GM12878 (cell line): ENCODE results near the gene USP17L30. TPM values are rescaled to one million over a fixed set of nuclear protein-coding genes. Genes with fewer than 3 reads are reported as not detected.
"Not testable (repeated sequence)": the region's sequence is repeated elsewhere in the genome, so short reads cannot be mapped to it uniquely, and the experiment has no call there.

ENCODE experiments used
- ATAC-seq: fragments of 200-7000 bp; cut with Tn5 transposase; 3 replicates; pipeline ENCODE4 v1.9.1; 2020; ENCODE audit warnings: mild to moderate bottlenecking, moderate library complexity
- BruUV-seq: library from RNA; stranded (reverse); fragments of 400-500 nt; replicated peaks from 2 replicates; lab custom pipeline; 2021; lab: Mats Ljungman, UMichigan
- CTCF ChIA-PET: fragments of 300-600 bp; sonication (Branson Sonifier 250); formaldehyde crosslinking; extraction: SDS; loops from one replicate; lab custom pipeline; 2021; ENCODE audit warnings: inconsistent platforms; lab: Yijun Ruan, JAX
- POLR2A ChIA-PET: fragments of 350-600 bp; formaldehyde crosslinking; extraction: SDS; loops from one replicate; lab custom pipeline; 2021; ENCODE audit warnings: inconsistent platforms; lab: Charles Lee
- RAD21 ChIA-PET: fragments of 300-600 bp; sonication (Branson Sonifier 250); formaldehyde crosslinking; loops from one replicate; lab custom pipeline; 2023; ENCODE audit warnings: antibody characterized with exemption; ENCODE audit not compliant: unreplicated experiment; lab: Charles Lee
- SMC1A ChIA-PET: fragments of 300-600 bp; sonication (Branson Sonifier 250); formaldehyde crosslinking; loops from one replicate; lab custom pipeline; 2023; ENCODE audit not compliant: unreplicated experiment, uncharacterized antibody; lab: Charles Lee
- DNase-seq: peaks from one replicate; pipeline ENCODE4 v3.0.0-alpha.2; 2011; ENCODE audit warnings: low read depth, low spot score
- FAIRE-seq: peaks from 3 replicates; lab custom pipeline; 2011; peaks lifted over from hg19 to GRCh38; lab: Jason Lieb, UNC
- H2AFZ ChIP-seq: 2 replicates; pipeline ENCODE4 v1.6.0; 2011; ENCODE audit warnings: low read depth, low read length, control low read depth; ENCODE audit not compliant: control insufficient read depth
- H3K27ac ChIP-seq: 2 replicates; pipeline ENCODE4 v1.5.1; 2011; ENCODE audit warnings: control low read depth; ENCODE audit not compliant: control insufficient read depth, insufficient read depth
- H3K27me3 ChIP-seq, 2 experiments: replicated peaks in 1 of 2; 2 replicates each; pipeline versions ENCODE4 v1.6.0 to v1.6.1; 2011; ENCODE audit warnings: low read length in 1 of 2; ENCODE audit not compliant: control insufficient read depth in 2 of 2, insufficient read depth in 2 of 2
- H3K36me3 ChIP-seq, 2 experiments: 2 replicates each; pipeline ENCODE4 v1.5.1; 2011; ENCODE audit warnings: low read length in 1 of 2; ENCODE audit not compliant: control insufficient read depth in 2 of 2, insufficient read depth in 2 of 2
- H3K4me1 ChIP-seq: 2 replicates; pipeline ENCODE4 v1.6.1; 2011; ENCODE audit warnings: mild to moderate bottlenecking, low read length, moderate library complexity, mixed read lengths; ENCODE audit not compliant: control insufficient read depth, insufficient read depth
- H3K4me2 ChIP-seq: 2 replicates; pipeline ENCODE4 v1.6.0; 2011; ENCODE audit warnings: control low read depth; ENCODE audit not compliant: control insufficient read depth, insufficient read depth
- H3K4me3 ChIP-seq: fragments of 200-600 bp; sonication (generic); 2 replicates; pipeline ENCODE4 v1.5.1; 2016
- H3K79me2 ChIP-seq: 2 replicates; pipeline ENCODE4 v1.6.0; 2011; ENCODE audit warnings: low read length; ENCODE audit not compliant: control insufficient read depth, insufficient read depth
- H3K9ac ChIP-seq: 2 replicates; pipeline ENCODE4 v1.8.0; 2011; ENCODE audit warnings: low read length, control low read depth, mixed read lengths; ENCODE audit not compliant: control insufficient read depth, insufficient read depth
- H3K9me3 ChIP-seq: replicated peaks from 3 replicates; pipeline ENCODE4 v1.5.1; 2011; ENCODE audit warnings: mild to moderate bottlenecking, low read length; ENCODE audit not compliant: control insufficient read depth, insufficient read depth
- H4K20me1 ChIP-seq: 2 replicates; pipeline ENCODE4 v1.6.0; 2011; ENCODE audit not compliant: control insufficient read depth, insufficient read depth
- PML ChIP-seq: IDR thresholded peaks from 2 replicates; pipeline ENCODE4 v1.6.1; 2012; ENCODE audit warnings: low read length, inconsistent platforms
- WGBS: methylation state at CpG from one replicate; pipeline ENCODE4 v1.1.6; 2016; ENCODE audit warnings: low lambda C conversion rate; ENCODE audit not compliant: insufficient replicate concordance, insufficient coverage; ENCODE audit errors: missing lambda C conversion rate; 5-methylcytosine and 5-hydroxymethylcytosine counted together
- in situ Hi-C: fragments of 300-500 bp; cut with MboI; formaldehyde crosslinking; loops from 9 replicates; pipeline ENCODE4 v1.14.3; 2018; ENCODE audit warnings: mixed read lengths
- intact Hi-C: fragments of 100-400 bp; cut with micrococcal nuclease; formaldehyde crosslinking; loops from one replicate; pipeline ENCODE4 v1.14.2; 2022; ENCODE audit not compliant: unreplicated experiment
- polyA plus RNA-seq, 11 experiments: library from polyadenylated mRNA; depleted of rRNA in 4 of 11; unstranded in 6 of 11; stranded (reverse) in 5 of 11; fragments of >200 nt; fragmentation: Nextera tagmentation in 4 of 11; fragmentation: Illumina TruSeq in 1 of 11; extraction: Ambion mirVana in 4 of 11; extraction: Trizol in 1 of 11; gene quantifications; 1 replicate in 1 of 11; 2 replicates in 10 of 11; pipeline versions ENCODE4 v1.2.1 to v1.2.3, GENCODE V29; 2011 to 2016; ENCODE audit warnings: inconsistent platforms in 2 of 11, missing spikeins in 2 of 11, low read depth in 1 of 11
- small RNA-seq: library from RNA; depleted of rRNA; stranded (forward); fragments of <200 nt; gene quantifications from one replicate; pipeline ENCODE3, GENCODE V24; 2014
- total RNA-seq, 4 experiments: library from RNA; depleted of rRNA in 3 of 4; stranded (reverse); fragments of >200 nt in 3 of 4; fragmentation: Illumina TruSeq in 1 of 4; extraction: Trizol in 1 of 4; gene quantifications; 2 replicates each; pipeline versions ENCODE4 v1.2.1 to v1.2.3, GENCODE V29; 2013 to 2021

Gene USP17L30
- total and polyA plus RNA-seq, 10 of the 15 experiments (the other 5 are each of a cell fraction or from before 2014, with no cell fraction given) = not detected

DNA sequence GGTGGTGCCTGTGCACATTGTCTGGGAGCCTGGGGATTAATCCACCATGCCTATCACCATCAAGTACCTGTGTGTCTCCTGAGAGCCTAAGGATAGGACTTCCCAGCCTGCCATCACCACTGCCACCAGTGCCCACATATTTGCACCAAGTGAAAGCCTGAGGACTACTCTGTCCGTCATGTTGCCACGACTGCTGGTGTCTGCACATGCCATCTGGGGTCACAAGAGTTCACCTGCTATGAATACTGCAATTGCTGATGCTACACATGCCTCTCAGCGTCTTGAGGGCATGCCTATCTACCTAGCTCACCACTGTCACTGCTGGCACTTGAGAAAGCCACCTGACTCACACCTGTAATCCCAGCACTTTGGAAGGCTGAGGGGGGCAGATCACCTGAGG, 43.6 kb downstream of the USP17L30 start:
- 2% methylated on average over 3 of the region's 3 CpGs for WGBS

DNA sequence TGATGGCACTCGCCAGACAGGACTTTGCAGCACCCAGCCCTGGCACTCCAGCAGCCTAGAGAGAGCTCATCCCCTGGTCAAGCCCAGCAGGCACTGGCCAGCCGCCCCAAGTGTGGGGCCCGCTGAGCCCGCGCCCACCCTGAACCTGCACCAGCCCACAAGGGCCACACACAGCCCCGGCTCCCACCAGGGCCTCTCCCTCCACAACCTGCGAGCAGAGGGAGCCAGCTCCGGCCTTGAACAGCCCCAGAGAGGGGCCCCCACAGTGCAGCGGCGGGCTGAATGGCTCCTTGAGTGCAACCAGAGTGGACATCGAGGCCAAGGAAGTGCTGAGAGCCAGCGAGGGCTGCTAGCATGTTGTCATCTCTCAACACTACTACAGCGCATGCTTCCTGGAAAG, 46.9 kb downstream of the USP17L30 start:
- no peaks in the 10 kb centered on the region for H3K79me2 ChIP-seq
- ChIA-PET RAD21 (no interaction called here), SMC1A (no interaction called here), POLR2A (no interaction called here)
- H3K4me3 ChIP-seq = no peak overlapping the region
- no peak overlapping the region for H3K27ac ChIP-seq
- no peaks in the 10 kb centered on the region for H3K9me3 ChIP-seq
- FAIRE-seq (no peak), ATAC-seq (no peak), DNase-seq (no peak)
- WGBS = 48% methylated on average over 13 of the region's 13 CpGs
- H3K36me3 ChIP-seq = no peaks in the 10 kb centered on the region
- intact Hi-C loops = no loop called here
- H3K27me3 ChIP-seq = no peaks in the 10 kb centered on the region
- BruUV-seq = no TSS peak
- H2AFZ ChIP-seq = no peak overlapping the region
- H3K9ac ChIP-seq = no peak overlapping the region
- no peak overlapping the region for H3K4me2 ChIP-seq
- no peaks in the 10 kb centered on the region for H4K20me1 ChIP-seq
- TF ChIP-seq PML = no peak
- TF ChIP-seq, all 136 proteins: peak for 0
- in situ Hi-C loops = no loop called here
- no peaks in the 10 kb centered on the region for H3K4me1 ChIP-seq
- CTCF ChIA-PET = no interaction called here

More for the DNA sequence above, 43.6 kb downstream of the USP17L30 start:
- H3K4me2 ChIP-seq, H3K4me3 ChIP-seq, SMC1A ChIA-PET, DNase-seq, H4K20me1 ChIP-seq, ATAC-seq, H3K27me3 ChIP-seq, H3K27ac ChIP-seq, CTCF ChIA-PET, H2AFZ ChIP-seq, RAD21 ChIA-PET, FAIRE-seq, H3K4me1 ChIP-seq, in situ Hi-C loops, intact Hi-C loops, H3K36me3 ChIP-seq, POLR2A ChIA-PET, H3K9me3 ChIP-seq, BruUV-seq, H3K9ac ChIP-seq, H3K79me2 ChIP-seq: not testable (repeated sequence)

Small RNAs within 50 kb of the gene (small RNA-seq; reads per million reads assigned to genes)
- not detected for gene RNA5SP153

Other genes with a start within 250 kb of the USP17L30 start
Only the 7 nearest of the 20 such genes appear.
- not detected in 2 replicates for gene USP17L24, start 38.0 kb upstream of the USP17L30 start, total RNA-seq (2014; rRNA removed)
- gene USP17L24, start 38.0 kb upstream of the USP17L30 start, total RNA-seq (2014; rRNA removed; fragmentation: Illumina TruSeq; extraction: Trizol) = not detected in 2 replicates
- not detected in 2 replicates for gene USP17L24, start 38.0 kb upstream of the USP17L30 start, total RNA-seq (2021)
- not detected in 2 replicates for gene USP17L24, start 38.0 kb upstream of the USP17L30 start, polyA plus RNA-seq (2011; rRNA removed)
- gene USP17L24, start 38.0 kb upstream of the USP17L30 start, polyA plus RNA-seq (2014; fragmentation: Illumina TruSeq; extraction: Trizol) = not detected in 2 replicates
- gene USP17L24, start 38.0 kb upstream of the USP17L30 start, polyA plus RNA-seq (2014; fragmentation: Nextera tagmentation; extraction: Ambion mirVana) = not detected
- not detected in 2 replicates for gene USP17L24, start 38.0 kb upstream of the USP17L30 start, polyA plus RNA-seq (2014; rRNA removed)
- not detected for gene USP17L24, start 38.0 kb upstream of the USP17L30 start, polyA plus RNA-seq (2016; fragmentation: Nextera tagmentation; extraction: Ambion mirVana)
- gene USP17L25, start 33.2 kb upstream of the USP17L30 start, total RNA-seq (2014; rRNA removed) = not detected in 2 replicates
- gene USP17L25, start 33.2 kb upstream of the USP17L30 start, total RNA-seq (2014; rRNA removed; fragmentation: Illumina TruSeq; extraction: Trizol) = not detected in 2 replicates
- gene USP17L25, start 33.2 kb upstream of the USP17L30 start, total RNA-seq (2021) = not detected in 2 replicates
- gene USP17L25, start 33.2 kb upstream of the USP17L30 start, polyA plus RNA-seq (2011; rRNA removed) = not detected in 2 replicates
- not detected in 2 replicates for gene USP17L25, start 33.2 kb upstream of the USP17L30 start, polyA plus RNA-seq (2014; fragmentation: Illumina TruSeq; extraction: Trizol)
- gene USP17L25, start 33.2 kb upstream of the USP17L30 start, polyA plus RNA-seq (2014; fragmentation: Nextera tagmentation; extraction: Ambion mirVana) = not detected
- not detected in 2 replicates for gene USP17L25, start 33.2 kb upstream of the USP17L30 start, polyA plus RNA-seq (2014; rRNA removed)
- gene USP17L25, start 33.2 kb upstream of the USP17L30 start, polyA plus RNA-seq (2016; fragmentation: Nextera tagmentation; extraction: Ambion mirVana) = not detected
- not detected in 2 replicates for gene USP17L26, start 28.5 kb upstream of the USP17L30 start, total RNA-seq (2014; rRNA removed)
- gene USP17L26, start 28.5 kb upstream of the USP17L30 start, total RNA-seq (2014; rRNA removed; fragmentation: Illumina TruSeq; extraction: Trizol) = not detected in 2 replicates
- gene USP17L26, start 28.5 kb upstream of the USP17L30 start, total RNA-seq (2021) = not detected in 2 replicates
- not detected in 2 replicates for gene USP17L26, start 28.5 kb upstream of the USP17L30 start, polyA plus RNA-seq (2011; rRNA removed)
- gene USP17L26, start 28.5 kb upstream of the USP17L30 start, polyA plus RNA-seq (2014; fragmentation: Illumina TruSeq; extraction: Trizol) = not detected in 2 replicates
- not detected for gene USP17L26, start 28.5 kb upstream of the USP17L30 start, polyA plus RNA-seq (2014; fragmentation: Nextera tagmentation; extraction: Ambion mirVana)
- gene USP17L26, start 28.5 kb upstream of the USP17L30 start, polyA plus RNA-seq (2014; rRNA removed) = not detected in 2 replicates
- gene USP17L26, start 28.5 kb upstream of the USP17L30 start, polyA plus RNA-seq (2016; fragmentation: Nextera tagmentation; extraction: Ambion mirVana) = not detected
- gene USP17L5, start 23.7 kb upstream of the USP17L30 start, total RNA-seq (2014; rRNA removed) = not detected in 2 replicates
- not detected in 2 replicates for gene USP17L5, start 23.7 kb upstream of the USP17L30 start, total RNA-seq (2014; rRNA removed; fragmentation: Illumina TruSeq; extraction: Trizol)
- gene USP17L5, start 23.7 kb upstream of the USP17L30 start, total RNA-seq (2021) = not detected in 2 replicates
- gene USP17L5, start 23.7 kb upstream of the USP17L30 start, polyA plus RNA-seq (2011; rRNA removed) = not detected in 2 replicates
- gene USP17L5, start 23.7 kb upstream of the USP17L30 start, polyA plus RNA-seq (2014; fragmentation: Illumina TruSeq; extraction: Trizol) = not detected in 2 replicates
- gene USP17L5, start 23.7 kb upstream of the USP17L30 start, polyA plus RNA-seq (2014; fragmentation: Nextera tagmentation; extraction: Ambion mirVana) = not detected
- not detected in 2 replicates for gene USP17L5, start 23.7 kb upstream of the USP17L30 start, polyA plus RNA-seq (2014; rRNA removed)
- not detected for gene USP17L5, start 23.7 kb upstream of the USP17L30 start, polyA plus RNA-seq (2016; fragmentation: Nextera tagmentation; extraction: Ambion mirVana)
- gene USP17L27, start 19.0 kb upstream of the USP17L30 start, total RNA-seq (2014; rRNA removed) = not detected in 2 replicates
- not detected in 2 replicates for gene USP17L27, start 19.0 kb upstream of the USP17L30 start, total RNA-seq (2014; rRNA removed; fragmentation: Illumina TruSeq; extraction: Trizol)
- gene USP17L27, start 19.0 kb upstream of the USP17L30 start, total RNA-seq (2021) = not detected in 2 replicates
- gene USP17L27, start 19.0 kb upstream of the USP17L30 start, polyA plus RNA-seq (2011; rRNA removed) = not detected in 2 replicates
- gene USP17L27, start 19.0 kb upstream of the USP17L30 start, polyA plus RNA-seq (2014; fragmentation: Illumina TruSeq; extraction: Trizol) = not detected in 2 replicates
- gene USP17L27, start 19.0 kb upstream of the USP17L30 start, polyA plus RNA-seq (2014; fragmentation: Nextera tagmentation; extraction: Ambion mirVana) = not detected
- not detected in 2 replicates for gene USP17L27, start 19.0 kb upstream of the USP17L30 start, polyA plus RNA-seq (2014; rRNA removed)
- gene USP17L27, start 19.0 kb upstream of the USP17L30 start, polyA plus RNA-seq (2016; fragmentation: Nextera tagmentation; extraction: Ambion mirVana) = not detected
- gene USP17L28, start 14.2 kb upstream of the USP17L30 start, total RNA-seq (2014; rRNA removed) = not detected in 2 replicates
- not detected in 2 replicates for gene USP17L28, start 14.2 kb upstream of the USP17L30 start, total RNA-seq (2014; rRNA removed; fragmentation: Illumina TruSeq; extraction: Trizol)
- not detected in 2 replicates for gene USP17L28, start 14.2 kb upstream of the USP17L30 start, total RNA-seq (2021)
- gene USP17L28, start 14.2 kb upstream of the USP17L30 start, polyA plus RNA-seq (2011; rRNA removed) = not detected in 2 replicates
- not detected in 2 replicates for gene USP17L28, start 14.2 kb upstream of the USP17L30 start, polyA plus RNA-seq (2014; fragmentation: Illumina TruSeq; extraction: Trizol)
- not detected for gene USP17L28, start 14.2 kb upstream of the USP17L30 start, polyA plus RNA-seq (2014; fragmentation: Nextera tagmentation; extraction: Ambion mirVana)
- not detected in 2 replicates for gene USP17L28, start 14.2 kb upstream of the USP17L30 start, polyA plus RNA-seq (2014; rRNA removed)
- gene USP17L28, start 14.2 kb upstream of the USP17L30 start, polyA plus RNA-seq (2016; fragmentation: Nextera tagmentation; extraction: Ambion mirVana) = not detected
- not detected in 2 replicates for gene USP17L29, start 9.5 kb upstream of the USP17L30 start, total RNA-seq (2014; rRNA removed)
- not detected in 2 replicates for gene USP17L29, start 9.5 kb upstream of the USP17L30 start, total RNA-seq (2014; rRNA removed; fragmentation: Illumina TruSeq; extraction: Trizol)
- gene USP17L29, start 9.5 kb upstream of the USP17L30 start, total RNA-seq (2021) = not detected in 2 replicates
- gene USP17L29, start 9.5 kb upstream of the USP17L30 start, polyA plus RNA-seq (2011; rRNA removed) = not detected in 2 replicates
- gene USP17L29, start 9.5 kb upstream of the USP17L30 start, polyA plus RNA-seq (2014; fragmentation: Illumina TruSeq; extraction: Trizol) = not detected in 2 replicates
- gene USP17L29, start 9.5 kb upstream of the USP17L30 start, polyA plus RNA-seq (2014; fragmentation: Nextera tagmentation; extraction: Ambion mirVana) = not detected
- not detected in 2 replicates for gene USP17L29, start 9.5 kb upstream of the USP17L30 start, polyA plus RNA-seq (2014; rRNA removed)
- not detected for gene USP17L29, start 9.5 kb upstream of the USP17L30 start, polyA plus RNA-seq (2016; fragmentation: Nextera tagmentation; extraction: Ambion mirVana)